Activated gamma-delta T cell treated with anti-CD3 and anti-CD28 coated beads, Interleukin-2, amount 50 U/mL, for 16 hours (primary cell): ENCODE results near the gene AEBP1.

Source experiments
- DNase-seq: peaks from one replicate; pipeline ENCODE4 v3.0.0-alpha.2; 2020; ENCODE audit warnings: low read depth

AEBP1 gene

GRCh38 chr7:44104860-44105771 lies 971 bp downstream of the AEBP1 start:
- no peak for DNase-seq

- DNase-seq = no peak
Measured at GRCh38 chr7:44105832-44106231, 1.7 kb downstream of the AEBP1 start.

- DNase-seq = no peak
Measured at GRCh38 chr7:44106311-44107065, 2.3 kb downstream of the AEBP1 start.

- no peak for DNase-seq
Measured at GRCh38 chr7:44107116-44107960, 3.2 kb downstream of the AEBP1 start.

- DNase-seq = no peak
Measured at GRCh38 chr7:44107961-44108767, 4.0 kb downstream of the AEBP1 start.

- no peak for DNase-seq
Measured at GRCh38 chr7:44108768-44109750, 4.9 kb downstream of the AEBP1 start.

- DNase-seq = no peak
Measured at GRCh38 chr7:44109991-44110390, 5.8 kb downstream of the AEBP1 start.

- DNase-seq = no peak
Measured at GRCh38 chr7:44110719-44111635, 6.8 kb downstream of the AEBP1 start.

- no peak for DNase-seq
Measured at GRCh38 chr7:44111761-44112160, 7.6 kb downstream of the AEBP1 start.

- DNase-seq = no peak
Measured at GRCh38 chr7:44112231-44112996, 8.3 kb downstream of the AEBP1 start.

GRCh38 chr7:44112997-44113763 lies 9.0 kb downstream of the AEBP1 start:
- DNase-seq = no peak

- no peak for DNase-seq
Measured at GRCh38 chr7:44113764-44114354, 9.7 kb downstream of the AEBP1 start.

- no peak for DNase-seq
Measured at GRCh38 chr7:44114586-44115310, 10.6 kb downstream of the AEBP1 start.

- no peak for DNase-seq
Measured at GRCh38 chr7:44116087-44116788, 12.1 kb downstream of the AEBP1 start.

GRCh38 chr7:44116789-44117666 lies 12.9 kb downstream of the AEBP1 start:
- no peak for DNase-seq
